Measurements from ENCODE around the gene PINLYP.

PINLYP gene

GRCh38 chr19:43538922-43539321 lies 36.7 kb upstream of the PINLYP start:
- Histone ChIP-seq H3K9ac (ENCODE audit: low read length) (no peak overlapping the region), H3K9me2 (ENCODE audit: low read depth, low read length) (no peaks in the 10 kb centered on the region), H4K20me1 (ENCODE audit: insufficient read depth, low read length) (no peaks in the 10 kb centered on the region), H3K27ac (ENCODE audit: low read depth, low read length, poor library complexity, severe bottlenecking) (no peak overlapping the region), H2AFZ (ENCODE audit: low read length) (no peak overlapping the region), H3F3A (ENCODE audit: insufficient read depth, low read length) (no peaks in the 10 kb centered on the region; the same call in 1 of the 2 replicates), H3K79me2 (ENCODE audit: insufficient read depth, low read length) (no peaks in the 10 kb centered on the region), H3K36me3 (ENCODE audit: insufficient read depth, low read length) (peaks cover 46% of the 10 kb centered on the region), H3K4me2 (ENCODE audit: low read length) (no peak overlapping the region), H3K9me3 (ENCODE audit: low read length) (no peaks in the 10 kb centered on the region), H3K27me3 (ENCODE audit: insufficient read depth, low read length) (no peaks in the 10 kb centered on the region), H3K4me1 (ENCODE audit: insufficient read depth, low read length, severe bottlenecking) (no peaks in the 10 kb centered on the region), H3K4me3 (ENCODE audit: low read depth, low read length, poor library complexity, severe bottlenecking) (no peak overlapping the region)
- TF ChIP-seq CTCF (IDR thresholded peaks at IDR 0.05; ENCODE audit: low read length): no peak
- no peak for TF ChIP-seq EZH2 (IDR thresholded peaks at IDR 0.05; ENCODE audit: borderline replicate concordance, low read length)

- Histone ChIP-seq H3K4me3 (ENCODE audit: low read depth, low read length, poor library complexity, severe bottlenecking) (no peak overlapping the region), H3K27me3 (ENCODE audit: insufficient read depth, low read length) (no peaks in the 10 kb centered on the region), H3F3A (ENCODE audit: insufficient read depth, low read length) (no peaks in the 10 kb centered on the region), H3K27ac (ENCODE audit: low read depth, low read length, poor library complexity, severe bottlenecking) (no peak overlapping the region), H3K4me1 (ENCODE audit: insufficient read depth, low read length, severe bottlenecking) (no peaks in the 10 kb centered on the region), H2AFZ (ENCODE audit: low read length) (no peak overlapping the region), H3K9me2 (ENCODE audit: low read depth, low read length) (no peaks in the 10 kb centered on the region), H3K4me2 (ENCODE audit: low read length) (no peak overlapping the region), H3K79me2 (ENCODE audit: insufficient read depth, low read length) (no peaks in the 10 kb centered on the region), H3K9ac (ENCODE audit: low read length) (no peak overlapping the region), H3K9me3 (ENCODE audit: low read length) (no peaks in the 10 kb centered on the region), H3K36me3 (ENCODE audit: insufficient read depth, low read length) (peaks cover 51% of the 10 kb centered on the region), H4K20me1 (ENCODE audit: insufficient read depth, low read length) (no peaks in the 10 kb centered on the region)
- TF ChIP-seq CTCF (IDR thresholded peaks at IDR 0.05; ENCODE audit: low read length): no peak
- TF ChIP-seq EZH2 (IDR thresholded peaks at IDR 0.05; ENCODE audit: borderline replicate concordance, low read length): no peak
Observed at GRCh38 chr19:43540381-43540780, 35.2 kb upstream of the PINLYP start.

GRCh38 chr19:43541920-43542650 lies 33.5 kb upstream of the PINLYP start:
- no peaks in the 10 kb centered on the region for H3F3A ChIP-seq (ENCODE audit: insufficient read depth, low read length)
- H3K9ac ChIP-seq (ENCODE audit: low read length): no peak overlapping the region
- TF ChIP-seq CTCF (IDR thresholded peaks at IDR 0.05; ENCODE audit: low read length): no peak
- no peak for TF ChIP-seq EZH2 (IDR thresholded peaks at IDR 0.05; ENCODE audit: borderline replicate concordance, low read length)
- peaks cover 56% of the 10 kb centered on the region for H3K36me3 ChIP-seq (ENCODE audit: insufficient read depth, low read length)
- H3K4me3 ChIP-seq (ENCODE audit: low read depth, low read length, poor library complexity, severe bottlenecking): no peak overlapping the region
- no peak overlapping the region for H3K27ac ChIP-seq (ENCODE audit: low read depth, low read length, poor library complexity, severe bottlenecking)
- no peaks in the 10 kb centered on the region for H3K79me2 ChIP-seq (ENCODE audit: insufficient read depth, low read length)
- no peak overlapping the region for H3K4me2 ChIP-seq (ENCODE audit: low read length)
- H3K27me3 ChIP-seq (ENCODE audit: insufficient read depth, low read length): no peaks in the 10 kb centered on the region
- H3K9me3 ChIP-seq (ENCODE audit: low read length): no peaks in the 10 kb centered on the region
- H4K20me1 ChIP-seq (ENCODE audit: insufficient read depth, low read length): no peaks in the 10 kb centered on the region
- no peaks in the 10 kb centered on the region for H3K9me2 ChIP-seq (ENCODE audit: low read depth, low read length)
- H2AFZ ChIP-seq (ENCODE audit: low read length): no peak overlapping the region
- no peaks in the 10 kb centered on the region for H3K4me1 ChIP-seq (ENCODE audit: insufficient read depth, low read length, severe bottlenecking)
